ENCODE measurements around the gene MGAT4D.
"Not testable (repeated sequence)": the region's sequence is repeated elsewhere in the genome, so short reads cannot be mapped to it uniquely, and the experiment has no call there.

The MGAT4D gene

GRCh38 chr4:140448162-140448561 lies 49.9 kb downstream of the MGAT4D start:
- CTCF ChIA-PET: interaction anchor here (0.6 kb wide), 1 partner anchor 711 kb away, joined by 4 read pairs; no protein-coding TSS in a partner anchor

GRCh38 chr4:140444347-140444746 lies 53.7 kb downstream of the MGAT4D start:
- POLR2A ChIA-PET (ENCODE audit: low non-redundant PET); DNase-seq (ENCODE audit: low spot score); CTCF ChIA-PET; H3K27ac ChIP-seq: not testable (repeated sequence)

More at GRCh38 chr4:140448162-140448561, 49.9 kb downstream of the MGAT4D start:
- no peak for TF ChIP-seq CTCF (conservative IDR thresholded peaks at IDR 0.05; ENCODE audit: low read depth)
- DNase-seq (ENCODE audit: low spot score): no peak
- H3K27ac ChIP-seq: no peak overlapping the region
- POLR2A ChIA-PET (ENCODE audit: low non-redundant PET): no interaction called here

- CTCF ChIA-PET: no interaction called here
- no peak for DNase-seq (ENCODE audit: low spot score)
- no peak for TF ChIP-seq CTCF (conservative IDR thresholded peaks at IDR 0.05; ENCODE audit: low read depth)
- POLR2A ChIA-PET (ENCODE audit: low non-redundant PET): no interaction called here
- H3K27ac ChIP-seq: no peak overlapping the region
Measured at GRCh38 chr4:140439644-140440142, 58.4 kb downstream of the MGAT4D start.

GRCh38 chr4:140427919-140428471 lies 70.1 kb downstream of the MGAT4D start:
- no peak for DNase-seq (ENCODE audit: low spot score)
- H3K27ac ChIP-seq: peak overlapping the region; percentile 62; the same call in 1 of the 2 replicates
- TF ChIP-seq CTCF (conservative IDR thresholded peaks at IDR 0.05; ENCODE audit: low read depth): no peak; the same call in 1 of the 2 replicates
- ChIA-PET POLR2A (ENCODE audit: low non-redundant PET) (no interaction called here), CTCF (interaction anchor here (1.2 kb wide), 1 partner anchor 15 kb away, joined by 3 read pairs; no protein-coding TSS in a partner anchor)

GRCh38 chr4:140427106-140427918 lies 70.8 kb downstream of the MGAT4D start, which contains the start of gene CLGN:
TSS of gene CLGN (minus strand) at chr4:140427648. CDS start at chr4:140413078, 14,570 bp downstream.
- peak; percentile 58 for TF ChIP-seq CTCF (conservative IDR thresholded peaks at IDR 0.05; ENCODE audit: low read depth)
- peak within 1 kb of the TSS; percentile 62; the same call in 1 of the 2 replicates for H3K27ac ChIP-seq
- DNase-seq (ENCODE audit: low spot score): peak; percentile 40
- ChIA-PET CTCF (interaction anchor here (0.6 to 1.2 kb wide), 2 partner anchors 15 to 170 kb away, joined by 3 read pairs; no protein-coding TSS in a partner anchor), POLR2A (ENCODE audit: low non-redundant PET) (no interaction called here)

GRCh38 chr4:140426610-140427105 lies 71.4 kb downstream of the MGAT4D start:
- DNase-seq (ENCODE audit: low spot score): no peak
- no peak overlapping the region; the same call in 1 of the 2 replicates for H3K27ac ChIP-seq
- ChIA-PET POLR2A (ENCODE audit: low non-redundant PET) (no interaction called here), CTCF (interaction anchor here (0.6 to 1.2 kb wide), 2 partner anchors 14 to 169 kb away, joined by 3 read pairs; no protein-coding TSS in a partner anchor)
- TF ChIP-seq CTCF (conservative IDR thresholded peaks at IDR 0.05; ENCODE audit: low read depth): no peak

Data from RWPE1 (cell line).